NCI-H2081 (cell line): ENCODE measurements around the gene CKS2.
"Not testable (repeated sequence)": the region's sequence is repeated elsewhere in the genome, so short reads cannot be mapped to it uniquely, and the experiment has no call there.

ENCODE experiments used
- DNase-seq, 2 experiments: peaks; one replicate each; lab custom pipeline; 2025; lab: John Stamatoyannopoulos, UW

Gene CKS2

DNA sequence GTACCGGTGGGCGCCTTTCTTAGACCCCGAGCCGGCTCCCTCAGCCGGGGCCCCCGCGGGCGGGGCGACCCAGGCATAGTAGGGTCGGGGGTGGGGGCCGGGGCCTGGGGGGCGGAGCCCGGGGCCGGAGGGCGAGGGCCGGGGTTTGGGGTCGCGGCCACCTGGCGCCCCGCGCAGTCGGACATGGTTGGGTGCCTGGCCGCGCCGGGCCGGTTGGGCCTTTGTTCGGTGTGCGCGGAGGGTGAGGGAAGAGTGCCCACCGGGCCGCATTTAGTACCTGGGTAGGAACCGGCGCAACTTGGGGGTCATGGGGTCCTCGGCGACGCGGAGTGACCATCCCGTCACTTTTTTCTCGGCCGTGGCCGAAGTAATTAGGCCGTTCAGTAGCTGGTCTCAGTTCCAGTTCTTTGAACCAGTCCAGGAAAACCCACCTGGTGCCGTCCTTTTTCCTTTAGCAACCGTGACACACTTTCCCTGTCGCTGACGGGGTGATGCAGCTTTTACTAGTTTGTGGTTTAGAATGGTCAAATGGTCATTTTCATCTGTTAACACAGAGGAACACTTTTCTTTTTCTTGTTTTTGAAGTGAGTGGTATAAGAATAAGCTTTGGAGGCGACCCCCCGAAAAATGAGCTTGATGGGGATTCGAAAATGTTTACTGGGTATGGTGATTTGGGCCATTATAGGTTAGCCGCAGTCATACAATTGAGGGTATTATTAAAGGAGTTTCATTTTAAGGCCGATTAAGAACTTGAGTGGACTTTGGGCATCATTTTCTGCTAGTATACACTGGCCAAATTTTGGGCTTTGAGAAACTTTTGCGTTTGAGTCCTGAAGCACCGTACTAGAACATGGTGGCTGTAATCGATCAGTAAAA, 589 bp downstream of the CKS2 start:
- DNase-seq: no peak

DNA sequence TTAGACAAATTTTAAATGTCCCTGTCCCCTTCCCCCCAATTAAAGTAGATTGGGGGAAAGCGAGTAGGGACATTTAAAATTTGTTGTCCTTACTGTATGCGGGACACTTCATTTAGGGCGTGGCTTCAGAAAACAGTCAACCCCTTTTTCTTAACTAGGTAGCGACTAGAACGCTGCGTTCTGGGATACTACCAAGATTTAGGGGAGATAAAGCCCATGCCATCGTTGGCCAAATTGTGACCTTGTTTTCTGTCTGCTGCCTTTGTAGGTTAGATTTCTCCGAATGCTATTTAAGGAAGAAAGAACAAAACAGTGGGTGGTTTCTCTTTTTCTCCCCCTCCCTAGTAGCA, 1.2 kb downstream of the CKS2 start:
- DNase-seq: peak in 1 of 2 experiments; percentile 10

DNA sequence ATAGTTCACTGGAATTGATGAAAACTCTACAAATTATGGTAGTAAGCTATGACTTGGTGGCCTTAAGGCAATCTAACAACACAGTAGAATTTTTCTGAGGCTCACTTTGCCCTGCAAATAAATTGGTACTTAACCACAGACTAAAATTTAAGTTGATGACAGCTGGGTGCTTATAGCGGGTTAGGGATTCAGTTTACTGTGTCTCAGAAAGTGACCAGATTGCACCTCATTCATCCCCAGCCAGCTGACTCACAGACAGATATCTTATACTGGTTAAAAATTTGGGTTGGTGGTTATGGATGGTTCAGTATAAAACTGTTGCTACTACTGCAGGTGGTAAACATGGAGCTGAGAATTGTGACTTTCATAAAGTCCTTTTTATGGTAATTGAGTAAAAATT, 2.8 kb downstream of the CKS2 start:
- no peak for DNase-seq

DNA sequence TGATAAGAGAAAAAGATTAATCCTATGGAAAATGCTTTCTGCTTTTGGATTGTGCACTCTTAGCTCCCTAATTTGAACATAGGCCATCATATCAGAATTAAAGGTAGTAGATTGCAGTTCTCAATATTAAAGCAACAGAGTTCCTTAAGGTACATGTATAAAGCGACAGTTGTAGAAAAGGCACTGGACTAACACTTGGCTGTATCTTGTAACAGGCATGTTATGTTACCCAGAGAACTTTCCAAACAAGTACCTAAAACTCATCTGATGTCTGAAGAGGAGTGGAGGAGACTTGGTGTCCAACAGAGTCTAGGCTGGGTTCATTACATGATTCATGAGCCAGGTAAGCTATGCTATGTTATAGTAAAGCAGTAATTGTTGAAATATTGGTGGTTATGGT, 4.0 kb downstream of the CKS2 start:
- no peak for DNase-seq

DNA sequence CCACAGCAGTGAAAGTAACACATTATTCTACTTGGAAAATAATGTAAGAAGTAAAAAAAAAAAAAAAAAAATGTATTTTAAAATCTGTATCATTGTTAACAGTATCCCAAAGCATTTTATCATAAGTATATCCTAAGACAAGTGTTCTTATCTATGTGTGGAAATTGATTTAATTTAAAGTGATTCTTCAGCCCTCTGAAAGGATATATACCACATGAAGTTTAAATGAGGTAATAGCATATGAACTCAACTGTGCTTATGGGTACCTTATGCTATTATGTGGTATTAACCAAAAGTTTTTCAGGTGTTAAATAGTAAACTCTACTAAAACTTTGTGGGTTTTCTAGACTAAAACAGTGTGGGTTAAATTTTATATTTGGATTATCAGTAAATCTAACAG, 4.5 kb downstream of the CKS2 start:
- DNase-seq: no peak

DNA sequence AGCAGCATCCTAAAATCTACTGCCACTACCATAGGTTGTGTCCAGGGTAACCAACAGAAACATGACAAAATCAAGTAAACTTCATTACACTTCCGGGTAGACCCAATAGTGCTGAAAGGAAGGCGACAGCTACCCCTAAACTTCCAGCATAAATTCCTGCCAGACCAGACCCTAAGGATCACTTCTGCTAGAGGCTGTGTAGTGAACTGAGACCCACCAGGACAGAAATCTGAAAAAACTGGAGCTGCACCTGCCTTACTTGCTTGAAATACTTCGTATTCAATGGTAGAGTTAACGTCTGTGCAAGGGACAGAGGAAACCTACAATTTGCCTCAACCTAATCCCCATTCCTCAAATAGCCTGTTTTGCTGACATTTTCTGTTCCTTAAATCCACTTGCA, 6.3 kb downstream of the CKS2 start:
- no peak for DNase-seq

DNA sequence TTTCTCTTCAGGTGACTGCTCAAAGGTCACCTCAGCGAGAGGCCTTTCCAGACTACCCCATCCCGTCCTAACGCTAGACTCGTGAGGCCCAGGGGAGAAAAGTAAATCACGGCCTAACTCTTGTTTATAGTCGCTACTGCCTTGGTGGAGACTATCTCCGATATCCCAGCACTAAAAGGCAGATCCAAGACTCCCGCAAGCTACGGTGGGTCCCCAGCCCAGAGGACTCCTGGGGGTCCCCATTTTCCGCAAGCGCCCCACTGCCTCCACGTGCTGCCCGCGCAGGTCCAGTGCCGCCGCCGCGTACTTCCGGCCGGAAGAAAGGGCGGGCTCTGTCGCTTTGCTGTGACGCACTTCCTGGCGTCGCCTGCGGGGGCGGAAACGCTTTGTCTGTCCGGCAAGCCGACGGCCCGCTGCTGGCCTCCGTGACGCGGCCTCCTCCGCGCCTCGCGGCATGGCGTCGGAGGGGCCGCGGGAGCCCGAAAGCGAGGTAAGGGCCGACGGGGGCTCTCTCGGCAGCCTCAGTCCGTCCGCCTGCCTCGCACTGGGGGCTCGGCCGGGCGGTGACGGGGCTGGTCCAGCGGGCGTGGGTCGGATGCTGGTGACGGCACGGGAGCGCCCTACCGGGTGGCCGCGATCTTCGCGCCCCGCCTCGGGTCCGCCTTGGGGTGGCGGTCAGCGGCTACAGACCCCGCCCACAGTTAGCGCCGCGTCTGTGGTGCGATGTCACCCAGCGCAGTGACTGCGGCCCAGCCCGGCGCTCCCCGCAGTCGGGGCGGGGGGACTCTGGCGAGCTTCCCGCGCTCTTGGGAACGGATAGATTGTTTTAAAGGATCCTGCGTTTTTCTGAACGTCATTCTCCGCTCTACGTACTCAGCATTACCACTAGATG, 7.4 kb downstream of the CKS2 start, which contains the start of gene SECISBP2:
Gene SECISBP2 (plus strand): TSS at position 378 of the 892 bp plus-strand sequence. CDS start 77 bp downstream, at position 455.
- peak; percentile 96 to 98 for DNase-seq

DNA sequence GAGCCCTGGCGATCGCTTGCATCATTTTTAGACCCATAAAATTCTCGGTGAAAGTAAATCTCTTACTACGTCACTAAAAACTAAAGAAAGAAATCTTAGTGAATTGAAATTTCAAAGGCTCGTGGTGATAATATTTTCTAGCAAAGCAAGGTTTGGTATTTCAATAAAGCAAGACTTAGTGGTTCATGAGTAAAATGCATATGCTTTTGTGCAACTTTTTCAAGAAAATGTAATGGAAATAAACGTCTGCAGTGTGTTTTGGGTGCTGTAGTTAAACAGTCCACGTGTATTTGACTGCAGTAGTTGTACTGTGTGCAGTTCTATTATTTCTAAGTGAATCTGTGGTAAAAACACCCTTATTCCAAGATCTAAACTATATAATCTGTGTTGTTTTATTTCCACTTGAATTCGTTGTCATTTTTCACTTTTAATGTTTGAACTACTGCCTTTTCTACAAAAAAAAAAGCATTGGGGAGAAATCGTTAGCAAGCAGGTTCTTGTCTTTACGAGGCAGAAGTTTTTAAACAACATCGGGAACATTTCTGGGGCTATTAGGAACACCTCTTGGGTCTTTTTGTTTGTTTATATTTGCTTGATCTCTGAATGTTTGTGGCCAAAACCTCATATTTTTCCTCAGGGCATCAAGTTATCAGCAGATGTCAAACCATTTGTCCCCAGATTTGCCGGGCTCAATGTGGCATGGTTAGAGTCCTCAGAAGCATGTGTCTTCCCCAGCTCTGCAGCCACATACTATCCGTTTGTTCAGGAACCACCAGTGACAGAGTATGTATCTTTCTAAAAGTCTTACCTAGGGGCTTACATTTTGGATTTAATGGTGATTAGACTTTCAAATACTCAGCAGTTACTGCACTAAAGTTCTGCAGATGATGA, 8.3 kb downstream of the CKS2 start:
- peak in 1 of 2 experiments; percentile 19 for DNase-seq

DNA sequence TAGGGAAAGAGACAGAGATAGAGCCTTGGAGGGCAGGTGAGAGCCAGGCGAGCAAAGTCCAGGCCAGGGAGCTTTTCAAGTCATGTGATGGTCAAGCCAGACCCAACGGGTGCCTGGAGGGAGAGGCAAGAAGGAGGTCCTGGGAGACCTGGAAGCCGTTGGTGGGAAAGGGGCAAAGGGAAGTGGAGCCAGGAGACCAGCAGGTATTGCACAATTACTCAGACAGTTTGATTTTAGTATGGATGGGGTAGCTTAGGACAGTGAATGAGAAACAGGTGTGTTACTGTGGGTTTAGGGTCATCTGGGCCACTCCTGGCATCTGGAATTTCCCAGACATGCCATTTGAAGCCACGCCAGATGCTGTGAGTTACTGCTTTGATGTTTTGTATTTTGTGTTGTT, 12.4 kb downstream of the CKS2 start:
- no peak for DNase-seq

DNA sequence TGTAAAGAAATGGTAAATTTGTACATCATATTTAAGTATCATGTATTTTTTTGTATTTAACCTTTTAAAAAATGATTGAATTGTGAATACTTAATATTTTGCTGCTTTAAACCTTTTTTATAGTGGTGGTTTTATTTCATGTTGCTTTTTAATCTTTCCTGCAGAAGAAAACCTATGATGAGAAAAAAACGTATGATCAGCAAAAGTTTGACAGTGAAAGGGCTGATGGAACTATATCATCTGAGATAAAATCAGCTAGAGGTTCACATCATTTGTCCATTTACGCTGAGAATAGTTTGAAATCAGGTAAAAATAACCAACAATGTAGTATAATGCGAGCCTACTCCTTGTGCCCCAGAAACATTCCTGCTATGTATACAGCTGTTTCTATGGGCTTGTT, 14.7 kb downstream of the CKS2 start:
- no peak for DNase-seq

DNA sequence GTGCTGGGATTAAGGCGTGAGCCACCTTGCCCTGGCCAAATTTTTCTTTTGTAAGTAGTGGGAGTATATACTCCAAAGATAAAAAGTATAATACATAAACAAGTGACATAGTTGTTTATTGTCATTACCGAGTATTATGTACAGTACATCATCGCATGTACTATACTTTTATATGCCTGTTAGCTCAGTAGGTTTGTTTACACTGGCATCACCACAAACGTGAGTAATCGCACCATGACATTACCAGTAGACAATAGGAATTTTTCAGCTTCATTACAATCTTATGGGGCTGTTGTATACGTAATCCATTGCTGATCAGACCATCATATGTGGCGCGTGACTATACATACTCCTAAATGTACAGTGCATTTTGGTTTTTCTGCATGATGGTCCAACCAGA, 17.1 kb downstream of the CKS2 start:
- no peak for DNase-seq

DNA sequence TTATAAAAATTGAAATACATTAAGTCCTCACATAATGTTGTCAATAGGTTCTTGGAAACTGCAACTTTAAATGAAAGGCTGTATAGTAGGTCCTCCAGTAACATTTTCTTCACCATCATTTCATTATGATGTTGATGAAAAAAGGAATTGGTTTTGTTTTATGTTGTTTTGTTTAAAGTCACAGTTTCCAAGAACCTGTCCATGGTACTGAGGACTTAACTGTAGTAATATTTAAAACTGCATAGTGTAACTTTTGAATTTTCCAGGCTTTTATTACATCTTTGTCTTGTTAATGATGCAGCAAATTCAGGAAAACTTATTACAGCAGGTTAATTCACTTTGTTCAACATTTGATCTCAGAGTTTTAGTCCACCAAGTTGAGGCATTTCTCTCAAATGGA, 18.9 kb downstream of the CKS2 start:
- no peak for DNase-seq

DNA sequence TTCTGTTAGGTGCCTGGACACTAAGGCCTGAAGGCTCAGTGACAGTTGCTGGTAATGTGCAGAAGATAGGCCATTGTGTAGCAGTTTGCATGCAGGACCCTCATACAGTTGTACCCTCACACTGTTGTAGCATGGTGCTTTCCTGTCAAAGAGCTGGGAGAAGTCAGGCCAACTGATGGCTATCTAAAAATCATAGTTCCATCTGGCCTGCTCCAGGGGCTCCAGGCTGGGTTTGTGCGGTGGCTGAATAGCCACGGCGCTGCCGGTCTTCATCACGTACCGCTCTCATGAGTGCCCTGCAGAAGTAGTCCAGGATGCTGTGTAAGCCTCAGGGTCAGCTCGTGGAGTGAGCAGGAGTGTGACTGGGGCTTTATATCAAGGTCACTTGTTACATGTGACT, 19.5 kb downstream of the CKS2 start:
- no peak for DNase-seq

DNA sequence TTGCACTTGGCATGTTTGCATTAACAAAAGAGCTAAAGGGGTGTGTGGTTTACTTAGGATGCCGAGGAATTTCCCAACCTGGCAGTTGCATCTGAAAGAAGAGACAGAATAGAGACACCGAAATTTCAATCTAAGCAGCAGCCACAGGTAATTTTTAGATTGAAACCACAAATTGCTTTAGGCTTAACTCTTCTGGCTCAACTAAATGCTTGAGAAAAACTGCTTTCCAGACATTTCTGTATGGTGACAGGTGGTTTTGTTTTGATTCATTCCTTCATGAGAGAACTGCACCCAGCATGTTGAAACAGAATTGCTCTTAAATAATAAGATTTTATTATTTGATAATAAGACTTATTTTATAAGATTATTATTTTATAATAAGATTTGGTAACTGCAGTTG, 28.8 kb downstream of the CKS2 start:
- no peak for DNase-seq

DNA sequence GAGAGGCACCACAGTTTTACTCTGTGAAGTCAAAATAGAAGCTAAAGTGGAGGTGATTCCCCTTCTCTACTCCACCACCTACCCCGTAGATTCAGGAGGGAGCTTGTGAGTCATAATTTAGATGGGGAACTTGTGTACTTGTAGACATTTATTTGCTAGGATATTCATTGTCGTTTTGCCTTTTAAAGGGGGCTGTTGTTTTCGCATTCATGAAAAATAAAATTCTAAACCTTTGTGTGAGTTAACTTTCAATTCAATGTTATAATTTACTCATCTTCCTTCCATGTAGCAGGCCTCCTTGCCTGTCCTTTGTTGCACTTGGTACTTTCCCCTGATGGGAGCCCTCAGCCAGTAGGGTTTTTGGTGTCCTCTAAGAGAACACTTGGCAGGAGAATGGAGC, 29.3 kb downstream of the CKS2 start:
- DNase-seq: no peak

DNA sequence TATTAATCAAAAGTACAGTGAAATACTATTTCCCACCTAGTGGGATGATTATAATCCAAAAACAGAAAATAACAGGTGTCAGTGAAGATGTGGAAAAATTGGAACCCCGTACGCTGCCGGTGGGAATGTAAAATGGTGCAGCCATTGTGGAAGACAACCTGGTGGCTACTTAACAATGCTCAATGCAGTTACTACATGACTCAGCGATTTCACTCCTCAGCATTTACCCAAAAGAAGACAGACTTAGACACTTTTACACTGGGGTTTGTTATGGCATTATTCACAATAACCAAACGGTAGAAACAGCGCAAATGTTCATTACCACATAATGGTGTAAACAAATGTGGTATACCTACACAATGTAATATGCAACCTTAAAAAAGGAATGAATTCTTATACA, 31.2 kb downstream of the CKS2 start:
- DNase-seq: no peak

DNA sequence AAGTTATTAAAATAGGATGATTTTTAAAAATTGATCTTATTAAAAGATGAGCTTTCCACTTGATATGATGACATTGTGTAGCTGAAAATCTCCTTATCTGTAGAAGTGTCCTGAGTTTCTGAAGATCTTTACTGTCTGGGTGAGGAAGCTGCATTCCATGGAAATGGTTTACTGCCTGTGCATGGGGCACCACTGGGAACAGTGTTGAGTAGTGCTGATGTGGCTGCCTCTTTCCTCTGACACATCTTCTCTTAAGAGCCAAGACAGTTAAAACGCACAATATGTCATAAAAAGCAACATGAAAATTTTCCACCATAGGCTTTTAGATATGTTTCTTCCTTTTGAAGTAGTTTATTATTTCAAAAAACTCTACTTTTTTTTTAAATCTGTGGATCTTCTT, 32.0 kb downstream of the CKS2 start:
- DNase-seq: no peak

DNA sequence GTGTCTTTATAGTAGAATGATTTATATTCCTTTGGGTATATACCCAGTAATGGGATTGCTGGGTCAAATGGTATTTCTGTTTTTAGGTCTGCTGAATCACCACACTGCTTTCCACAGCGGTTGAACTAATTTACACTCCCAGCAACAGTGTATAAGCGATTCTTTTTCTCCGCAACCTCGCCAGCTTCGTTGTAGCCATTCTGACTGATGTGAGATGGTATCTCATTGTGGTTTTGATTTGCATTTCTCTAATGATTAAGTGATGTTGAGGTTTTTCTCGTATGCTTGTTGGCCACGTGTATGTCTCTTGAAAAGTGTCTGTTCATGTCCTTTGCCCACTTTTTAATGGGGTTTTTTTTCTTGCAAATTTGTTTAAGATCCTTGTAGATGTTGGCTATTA, 32.8 kb downstream of the CKS2 start:
- not testable (repeated sequence) for DNase-seq

DNA sequence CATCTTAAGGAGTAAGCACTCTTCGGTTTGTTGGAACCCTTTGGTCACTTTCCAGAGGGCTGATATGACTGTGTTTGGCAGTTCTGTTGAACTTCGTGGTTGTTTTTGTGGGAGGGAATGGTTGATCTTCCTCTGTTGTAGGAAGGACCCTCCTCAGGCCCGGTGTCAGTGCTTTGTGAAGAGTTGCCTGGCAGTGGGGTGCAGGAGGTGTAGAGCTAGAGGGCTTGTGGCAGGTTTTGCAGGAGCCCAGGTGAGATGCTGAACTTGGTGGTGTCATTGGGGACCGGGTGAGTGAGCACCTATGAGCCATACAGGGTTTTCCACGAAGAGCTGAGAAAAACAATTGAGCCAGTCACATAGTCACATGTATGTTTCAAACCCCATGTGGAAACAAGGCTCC, 34.5 kb downstream of the CKS2 start:
- no peak for DNase-seq

DNA sequence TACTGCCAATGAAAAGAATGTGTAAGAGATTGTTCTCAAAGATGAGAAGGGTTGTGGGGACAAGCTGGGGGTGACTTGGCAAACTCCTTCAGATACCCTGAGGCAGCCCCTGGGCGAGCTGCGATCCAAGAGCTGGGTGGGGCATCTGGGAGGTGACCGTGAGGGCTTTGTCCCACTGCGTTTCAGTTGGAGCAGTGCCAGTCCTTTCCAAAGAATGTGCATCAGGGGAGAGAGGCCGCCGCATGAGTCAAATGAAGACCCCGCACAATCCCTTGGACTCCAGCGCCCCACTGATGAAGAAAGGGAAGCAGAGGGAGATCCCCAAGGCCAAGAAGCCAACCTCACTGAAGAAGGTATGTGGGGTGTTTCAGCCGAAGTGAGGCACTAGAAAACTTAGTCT, 35.7 kb downstream of the CKS2 start:
- DNase-seq: no peak

DNA sequence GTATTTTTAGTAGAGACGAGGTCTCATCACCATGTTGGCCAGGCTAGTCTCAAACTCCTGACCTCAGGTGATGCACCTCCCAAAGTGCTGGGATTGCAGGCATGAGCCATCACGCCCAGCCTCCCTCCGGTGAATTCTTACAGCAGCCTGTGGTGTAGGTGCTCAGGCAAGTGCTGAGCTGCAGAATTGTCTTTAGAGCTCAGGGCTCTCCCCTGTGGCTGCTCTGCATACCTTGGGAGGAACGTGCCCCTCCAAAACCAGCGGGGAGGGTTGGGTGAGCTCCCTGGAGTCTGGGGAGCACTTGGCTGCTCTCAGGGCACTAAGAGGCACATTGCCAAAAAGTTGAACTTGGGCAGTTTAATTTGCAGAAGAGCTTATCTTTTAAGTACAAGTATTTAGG, 36.7 kb downstream of the CKS2 start:
- no peak for DNase-seq

DNA sequence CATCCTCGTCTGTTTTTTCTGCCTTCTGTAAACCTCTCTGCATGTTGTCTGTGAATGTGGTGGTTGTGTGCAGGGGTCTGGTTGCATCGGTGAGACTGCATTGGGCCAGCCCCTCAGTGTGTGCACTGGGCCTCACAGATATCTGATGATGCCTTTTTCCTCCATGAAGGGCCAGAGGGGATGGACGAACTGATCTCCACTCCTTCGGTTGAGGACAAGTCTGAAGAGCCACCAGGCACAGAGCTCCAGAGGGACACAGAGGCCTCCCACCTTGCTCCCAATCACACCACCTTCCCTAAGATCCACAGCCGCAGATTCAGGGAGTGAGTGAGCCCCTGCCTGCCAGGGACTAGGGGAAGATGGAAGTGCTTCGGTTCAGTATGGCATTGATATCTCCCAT, 38.6 kb downstream of the CKS2 start:
- no peak for DNase-seq
